NCI-H2196 (cell line): ENCODE data around the gene TLE4.
"Not testable (repeated sequence)": the region's sequence is repeated elsewhere in the genome, so short reads cannot be mapped to it uniquely, and the experiment has no call there.

Experiments
- DNase-seq: peaks from one replicate; lab custom pipeline; 2025; ENCODE audit not compliant: unreplicated experiment; lab: John Stamatoyannopoulos, UW

The TLE4 gene

GRCh38 chr9:79630521-79631403 is 59.0 kb downstream of the TLE4 start:
- no peak for DNase-seq

- DNase-seq, result no peak
Observed at GRCh38 chr9:79632060-79632459, 60.3 kb downstream of the TLE4 start.

GRCh38 chr9:79632705-79633104 is 60.9 kb downstream of the TLE4 start:
- no peak for DNase-seq

GRCh38 chr9:79633558-79633957 is 61.8 kb downstream of the TLE4 start:
- DNase-seq, result no peak

GRCh38 chr9:79637177-79637925 is 65.6 kb downstream of the TLE4 start:
- DNase-seq, result no peak

GRCh38 chr9:79638806-79639205 is 67.0 kb downstream of the TLE4 start:
- no peak for DNase-seq

GRCh38 chr9:79639354-79639753 is 67.6 kb downstream of the TLE4 start:
- DNase-seq, result no peak

- not testable (repeated sequence) for DNase-seq
Observed at GRCh38 chr9:79640067-79640466, 68.3 kb downstream of the TLE4 start.

GRCh38 chr9:79641070-79641469 is 69.3 kb downstream of the TLE4 start:
- DNase-seq, result no peak

GRCh38 chr9:79642671-79643070 is 70.9 kb downstream of the TLE4 start:
- no peak for DNase-seq

- DNase-seq, result no peak
Observed at GRCh38 chr9:79644048-79644447, 72.3 kb downstream of the TLE4 start.

- DNase-seq, result no peak
Observed at GRCh38 chr9:79644601-79645000, 72.8 kb downstream of the TLE4 start.

- DNase-seq, result no peak
Observed at GRCh38 chr9:79645110-79645509, 73.3 kb downstream of the TLE4 start.

GRCh38 chr9:79646096-79646495 is 74.3 kb downstream of the TLE4 start:
- DNase-seq, result no peak

GRCh38 chr9:79651251-79651795 is 79.6 kb downstream of the TLE4 start:
- no peak for DNase-seq

GRCh38 chr9:79652598-79652997 is 80.8 kb downstream of the TLE4 start:
- DNase-seq, result no peak

- not testable (repeated sequence) for DNase-seq
Observed at GRCh38 chr9:79654591-79655382, 83.0 kb downstream of the TLE4 start.

- DNase-seq, result no peak
Observed at GRCh38 chr9:79655551-79655950, 83.8 kb downstream of the TLE4 start.

- no peak for DNase-seq
Observed at GRCh38 chr9:79656169-79656568, 84.4 kb downstream of the TLE4 start.

GRCh38 chr9:79657891-79658290 is 86.1 kb downstream of the TLE4 start:
- no peak for DNase-seq

GRCh38 chr9:79658926-79659325 is 87.2 kb downstream of the TLE4 start:
- no peak for DNase-seq
